Prostate gland (tissue), 2 donors: ENCODE results near the gene PAK1.

Experiments used
- CTCF ChIP-seq, 4 experiments: fragments of 200-600 bp in 2 of 4; fragments of 450-650 bp in 2 of 4; sonication (generic) in 2 of 4; IDR thresholded peaks; 1 replicate in 3 of 4; 2 replicates in 1 of 4; pipeline ENCODE4 v1.5.1; 2016 to 2019; ENCODE audit warnings: antibody characterized with exemption in 4 of 4, mild to moderate bottlenecking in 2 of 4, moderate library complexity in 2 of 4
- POLR2A ChIP-seq: fragments of 450-650 bp; IDR thresholded peaks from one replicate; pipeline ENCODE4 v1.6.1; 2016; ENCODE audit warnings: antibody characterized with exemption, mild to moderate bottlenecking
- POLR2AphosphoS5 ChIP-seq: sonication (generic); formaldehyde crosslinking; IDR thresholded peaks from one replicate; pipeline ENCODE4 v1.6.1; 2017; ENCODE audit warnings: antibody characterized with exemption

GRCh38 chr11:77402218-77402556 is 71.7 kb downstream of the PAK1 start:
- TF ChIP-seq POLR2A = no peak
- TF ChIP-seq POLR2AphosphoS5 = no peak
- no peak for TF ChIP-seq CTCF (IDR thresholded peaks at IDR 0.05)
